Mesothelial cell of epicardium (in vitro differentiated cells): ENCODE results near the gene KRTAP6-2. TPM values are rescaled to one million over a fixed set of nuclear protein-coding genes. Genes with fewer than 3 reads are reported as not detected.

ENCODE experiments used
- DNase-seq, 2 experiments: peaks; one replicate each; pipeline ENCODE4 v3.0.0; 2021; ENCODE audit warnings: low spot score in 2 of 2; ENCODE audit not compliant: unreplicated experiment in 2 of 2
- H3K27ac Mint-ChIP-seq: 2 replicates; pipeline ENCODE4 v1.8.0; 2021; ENCODE audit warnings: mixed read lengths
- H3K27me3 Mint-ChIP-seq: 2 replicates; pipeline ENCODE4 v1.8.0; 2021; ENCODE audit warnings: low read depth, mixed read lengths
- H3K36me3 Mint-ChIP-seq: 2 replicates; pipeline ENCODE4 v1.8.0; 2021; ENCODE audit warnings: mixed read lengths
- H3K4me1 Mint-ChIP-seq: 2 replicates; pipeline ENCODE4 v1.8.0; 2021; ENCODE audit warnings: mixed read lengths
- H3K4me3 Mint-ChIP-seq: 2 replicates; pipeline ENCODE4 v1.8.0; 2021; ENCODE audit warnings: mild to moderate bottlenecking, moderate library complexity, mixed read lengths
- H3K9me3 Mint-ChIP-seq: 2 replicates; pipeline ENCODE4 v1.8.0; 2021; ENCODE audit warnings: mixed read lengths
- total RNA-seq: library from RNA; stranded (reverse); gene quantifications from 3 replicates; pipeline ENCODE4 v1.2.1, GENCODE V29; 2021
- TF ChIP-seq, protein P1 (sequence below): fragments of 200-600 bp; sonication (generic); IDR thresholded peaks from one replicate; pipeline ENCODE4 v1.5.0; 2021; ENCODE audit warnings: antibody characterized with exemption; ENCODE audit not compliant: unreplicated experiment

The KRTAP6-2 gene
- total RNA-seq, 1 donor from 2014 or later: not detected

DNA sequence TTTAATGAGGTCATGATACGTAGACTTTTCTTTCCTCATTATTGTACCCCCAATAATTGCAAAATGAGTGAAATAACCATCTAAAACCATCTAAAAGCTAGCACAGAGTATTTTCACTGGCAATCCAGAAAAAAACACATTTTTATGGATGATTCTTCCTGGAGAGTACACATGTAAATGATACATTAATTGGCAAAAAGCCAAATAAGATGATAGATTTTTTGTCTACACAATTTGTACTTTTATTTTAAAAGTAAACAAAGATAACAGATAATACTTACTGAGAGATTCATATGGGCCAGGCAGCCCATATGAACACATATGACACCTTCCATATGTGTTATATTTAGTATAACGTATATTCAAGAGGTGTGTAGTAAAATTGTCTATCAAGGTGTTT lies 35.1 kb downstream of the KRTAP6-2 start:
- Mint-ChIP-seq H3K36me3 (no peaks in the 10 kb centered on the region), H3K27me3 (no peaks in the 10 kb centered on the region), H3K4me1 (no peaks in the 10 kb centered on the region), H3K9me3 (peaks cover 22% of the 10 kb centered on the region), H3K27ac (no peak overlapping the region), H3K4me3 (no peak overlapping the region)
- DNase-seq: no peak
- TF ChIP-seq, protein P1, sequence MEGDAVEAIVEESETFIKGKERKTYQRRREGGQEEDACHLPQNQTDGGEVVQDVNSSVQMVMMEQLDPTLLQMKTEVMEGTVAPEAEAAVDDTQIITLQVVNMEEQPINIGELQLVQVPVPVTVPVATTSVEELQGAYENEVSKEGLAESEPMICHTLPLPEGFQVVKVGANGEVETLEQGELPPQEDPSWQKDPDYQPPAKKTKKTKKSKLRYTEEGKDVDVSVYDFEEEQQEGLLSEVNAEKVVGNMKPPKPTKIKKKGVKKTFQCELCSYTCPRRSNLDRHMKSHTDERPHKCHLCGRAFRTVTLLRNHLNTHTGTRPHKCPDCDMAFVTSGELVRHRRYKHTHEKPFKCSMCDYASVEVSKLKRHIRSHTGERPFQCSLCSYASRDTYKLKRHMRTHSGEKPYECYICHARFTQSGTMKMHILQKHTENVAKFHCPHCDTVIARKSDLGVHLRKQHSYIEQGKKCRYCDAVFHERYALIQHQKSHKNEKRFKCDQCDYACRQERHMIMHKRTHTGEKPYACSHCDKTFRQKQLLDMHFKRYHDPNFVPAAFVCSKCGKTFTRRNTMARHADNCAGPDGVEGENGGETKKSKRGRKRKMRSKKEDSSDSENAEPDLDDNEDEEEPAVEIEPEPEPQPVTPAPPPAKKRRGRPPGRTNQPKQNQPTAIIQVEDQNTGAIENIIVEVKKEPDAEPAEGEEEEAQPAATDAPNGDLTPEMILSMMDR: no peak

- no peak for DNase-seq
- H3K9me3 Mint-ChIP-seq: peaks cover 22% of the 10 kb centered on the region
- H3K36me3 Mint-ChIP-seq: no peaks in the 10 kb centered on the region
- no peaks in the 10 kb centered on the region for H3K27me3 Mint-ChIP-seq
- TF ChIP-seq, protein P1: no peak
- H3K4me3 Mint-ChIP-seq: no peak overlapping the region
- no peak overlapping the region for H3K27ac Mint-ChIP-seq
- H3K4me1 Mint-ChIP-seq: no peaks in the 10 kb centered on the region
These were observed 35.6 kb downstream of the KRTAP6-2 start for GRCh38 chr21:30563072-30563471.

DNA sequence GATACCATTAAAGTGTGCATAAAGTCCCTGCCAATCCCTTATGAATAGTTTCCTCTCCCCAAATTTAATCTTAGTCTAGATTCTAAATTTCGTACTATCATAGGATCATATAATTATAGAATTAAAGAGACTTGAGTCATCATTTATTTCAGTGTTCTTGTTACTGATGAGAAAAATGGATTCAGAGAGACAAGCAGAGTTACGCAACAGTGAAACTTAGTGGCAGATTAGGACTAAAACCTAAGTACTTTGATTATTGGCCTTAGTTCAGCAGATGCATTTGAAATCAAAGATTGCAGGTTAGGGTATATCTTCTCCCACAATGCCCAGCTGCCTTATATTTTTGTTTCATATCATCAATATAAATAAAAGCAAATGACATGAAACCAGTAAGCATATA lies 36.7 kb downstream of the KRTAP6-2 start:
- DNase-seq: no peak
- Mint-ChIP-seq H3K4me3 (no peak overlapping the region), H3K9me3 (peaks cover 26% of the 10 kb centered on the region), H3K27me3 (no peaks in the 10 kb centered on the region), H3K4me1 (no peaks in the 10 kb centered on the region), H3K36me3 (no peaks in the 10 kb centered on the region), H3K27ac (no peak overlapping the region)
- TF ChIP-seq, protein P1: no peak

DNA sequence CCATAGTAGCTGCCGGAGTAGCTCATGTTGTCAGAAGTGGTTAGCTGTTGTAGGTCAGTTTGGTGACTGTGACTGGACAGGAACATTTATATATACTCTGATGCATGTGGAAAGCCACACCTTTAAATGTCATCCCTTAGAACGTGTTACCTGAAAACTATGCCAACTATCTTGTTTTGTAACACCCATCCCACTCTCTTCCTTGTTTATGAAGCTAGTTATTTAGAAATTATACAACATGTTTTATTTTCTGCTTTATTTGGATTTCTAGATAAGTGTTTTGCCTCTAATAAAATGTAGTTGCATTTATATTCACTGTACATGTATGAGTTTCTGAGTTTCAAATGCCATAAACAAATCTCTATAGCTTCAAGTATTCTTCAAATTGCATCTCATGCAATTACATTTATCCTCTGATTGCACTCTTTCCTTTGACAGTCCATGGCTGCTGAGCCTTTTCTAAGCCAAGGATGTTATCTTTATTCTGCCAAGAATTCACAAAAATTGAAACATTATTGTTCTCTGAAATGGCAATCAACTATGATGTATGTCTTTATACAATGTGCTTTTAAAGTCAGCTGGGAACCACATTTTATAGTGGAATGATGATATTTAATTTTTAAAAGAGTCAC lies 37.3 kb downstream of the KRTAP6-2 start, which contains the start of gene KRTAP19-7:
TSS of gene KRTAP19-7 (minus strand) at position 51 of the 632 bp plus-strand sequence. CDS start at position 26, 25 bp downstream.
- Mint-ChIP-seq H3K9me3 (peaks cover 31% of the 10 kb centered on the region), H3K27me3 (no peaks in the 10 kb centered on the region), H3K4me1 (no peaks in the 10 kb centered on the region), H3K27ac (no peak within 1 kb of the TSS), H3K36me3 (no peaks in the 10 kb centered on the region), H3K4me3 (no peak within 1 kb of the TSS)
- TF ChIP-seq, protein P1: no peak
- DNase-seq: no peak

DNA sequence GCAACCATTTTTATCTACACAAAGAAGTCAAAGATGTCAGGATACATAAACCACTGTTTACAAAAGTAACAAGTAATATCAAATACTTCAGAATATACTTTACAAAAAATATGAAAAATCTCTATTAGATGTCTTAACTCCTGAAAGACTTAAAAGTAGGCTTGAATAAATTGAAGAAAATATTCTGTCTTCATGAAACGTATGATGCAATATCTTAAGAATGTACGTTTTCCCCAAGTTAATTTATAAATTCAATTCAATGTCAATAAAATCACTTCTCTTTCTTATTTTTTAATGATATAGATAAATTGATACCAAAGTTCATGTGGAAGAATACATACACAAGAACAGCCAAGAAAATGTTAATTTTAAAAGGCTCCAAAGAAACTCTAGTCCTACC lies 43.6 kb downstream of the KRTAP6-2 start:
- no peaks in the 10 kb centered on the region for H3K36me3 Mint-ChIP-seq
- no peaks in the 10 kb centered on the region for H3K4me1 Mint-ChIP-seq
- peaks cover 53% of the 10 kb centered on the region for H3K9me3 Mint-ChIP-seq
- DNase-seq: no peak
- no peak overlapping the region for H3K4me3 Mint-ChIP-seq
- no peaks in the 10 kb centered on the region for H3K27me3 Mint-ChIP-seq
- TF ChIP-seq, protein P1: no peak
- H3K27ac Mint-ChIP-seq: no peak overlapping the region
